Measurements from ENCODE around the gene SDHD.
"Not testable (repeated sequence)": the region's sequence is repeated elsewhere in the genome, so short reads cannot be mapped to it uniquely, and the experiment has no call there.

Gene SDHD

DNA sequence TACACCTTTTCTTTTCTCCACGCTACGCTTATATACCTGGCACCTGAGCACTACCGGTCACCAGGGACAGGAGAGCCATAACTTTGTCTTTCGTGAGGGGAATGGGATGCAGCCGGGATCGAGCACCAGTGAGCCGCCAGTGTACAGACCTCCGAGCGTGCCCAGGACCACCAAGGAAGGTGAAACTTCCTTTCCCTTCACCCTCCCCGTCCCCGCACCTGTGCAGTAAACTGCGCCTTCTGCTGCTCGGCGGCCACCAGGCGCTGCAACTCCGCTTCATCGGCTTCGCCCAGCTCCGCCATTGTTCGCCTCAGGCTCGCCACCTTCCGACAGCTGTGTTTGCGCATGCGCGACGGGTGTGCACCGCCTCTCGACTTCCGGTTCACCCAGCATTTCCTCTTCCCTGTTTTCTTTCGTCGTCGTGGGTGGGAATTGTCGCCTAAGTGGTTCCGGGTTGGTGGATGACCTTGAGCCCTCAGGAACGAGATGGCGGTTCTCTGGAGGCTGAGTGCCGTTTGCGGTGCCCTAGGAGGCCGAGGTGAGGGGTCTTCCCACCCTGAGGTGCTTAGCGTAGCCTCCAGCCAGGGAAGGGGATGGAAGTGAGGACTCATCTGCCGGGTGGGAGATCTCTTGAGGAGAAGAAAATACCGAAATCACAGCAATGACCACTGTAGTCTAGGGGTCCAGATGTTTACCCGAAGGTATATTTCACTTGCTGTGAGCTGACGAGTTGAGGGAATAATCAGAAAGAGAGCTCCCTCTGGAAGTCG, at the start of gene SDHD, which contains the start of gene TIMM8B:
Gene SDHD (plus strand): TSS at position 452 of the 770 bp plus-strand sequence. CDS start 35 bp downstream, at position 487.
Gene TIMM8B (minus strand): TSS at position 335 of the 770 bp plus-strand sequence. CDS start 33 bp downstream, at position 302.
- peak; percentile 98 for DNase-seq (ENCODE audit: low read depth, low spot score)

GRCh38 chr11:112037527-112037926, 49.1 kb upstream of the SDHD start:
- no peak for DNase-seq (ENCODE audit: low read depth, low spot score)

DNA sequence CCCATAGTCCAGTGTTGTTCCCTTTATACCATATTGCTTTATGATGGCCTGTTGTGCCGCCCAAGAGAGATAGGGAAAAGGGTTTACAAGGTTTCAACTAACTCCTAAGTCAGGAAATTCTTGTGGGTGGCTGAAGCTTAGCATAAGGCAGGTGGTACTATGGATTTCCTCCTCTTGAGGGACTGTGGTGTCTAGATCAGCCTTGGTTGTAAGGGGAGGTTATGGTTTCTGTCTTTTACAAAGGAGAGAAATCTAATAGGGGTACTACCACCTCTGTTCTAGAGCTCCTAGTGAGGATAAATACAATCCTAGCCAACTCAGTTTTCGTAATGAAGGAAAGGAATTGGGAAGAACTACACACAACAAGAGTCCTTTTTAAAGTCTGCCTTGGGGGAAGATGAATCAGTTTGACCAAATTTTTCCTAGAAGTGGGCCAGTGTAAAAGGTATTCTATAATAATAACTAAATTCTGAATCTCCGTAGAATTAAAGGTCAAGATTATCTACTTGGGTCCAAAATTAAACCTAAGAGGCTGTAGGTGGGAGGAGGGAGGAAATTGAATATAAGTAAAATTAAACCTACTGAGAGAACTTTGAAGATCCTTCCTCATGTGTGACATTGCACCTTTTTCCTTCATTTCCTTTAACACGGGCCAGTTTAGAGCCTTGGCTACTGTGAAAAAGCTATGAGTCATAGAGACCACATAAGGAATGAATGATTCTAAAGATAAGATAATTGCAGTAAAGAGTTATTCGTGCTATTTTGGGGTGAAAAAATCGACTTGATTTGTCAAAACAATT, 44.3 kb upstream of the SDHD start:
- peak; percentile 66 for DNase-seq (ENCODE audit: low read depth, low spot score)

- DNase-seq (ENCODE audit: low read depth, low spot score) = no peak
Observed at GRCh38 chr11:112042961-112043304, 43.7 kb upstream of the SDHD start.

GRCh38 chr11:112044961-112045360, 41.7 kb upstream of the SDHD start:
- DNase-seq (ENCODE audit: low read depth, low spot score) = no peak

GRCh38 chr11:112046647-112047046, 40.0 kb upstream of the SDHD start:
- DNase-seq (ENCODE audit: low read depth, low spot score) = not testable (repeated sequence)

DNA sequence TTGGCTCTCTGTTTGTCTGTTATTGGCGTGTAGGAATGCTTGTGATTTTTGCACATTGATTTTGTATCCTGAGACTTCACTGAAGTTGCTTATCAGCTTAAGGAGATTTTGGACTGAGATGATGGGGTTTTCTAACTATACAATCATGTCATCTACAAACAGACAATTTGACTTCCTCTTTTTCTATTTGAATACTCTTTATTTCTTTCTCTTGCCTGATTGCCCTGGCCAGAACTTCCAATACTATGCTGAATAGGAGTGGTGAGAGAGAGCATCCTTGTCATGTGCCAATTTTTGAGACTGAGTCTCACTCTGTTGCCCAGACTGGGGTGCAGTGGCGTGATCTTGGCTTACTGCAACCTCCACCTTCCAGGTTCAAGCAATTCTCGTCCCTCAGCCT, 38.4 kb upstream of the SDHD start:
- DNase-seq (ENCODE audit: low read depth, low spot score) = not testable (repeated sequence)

DNA sequence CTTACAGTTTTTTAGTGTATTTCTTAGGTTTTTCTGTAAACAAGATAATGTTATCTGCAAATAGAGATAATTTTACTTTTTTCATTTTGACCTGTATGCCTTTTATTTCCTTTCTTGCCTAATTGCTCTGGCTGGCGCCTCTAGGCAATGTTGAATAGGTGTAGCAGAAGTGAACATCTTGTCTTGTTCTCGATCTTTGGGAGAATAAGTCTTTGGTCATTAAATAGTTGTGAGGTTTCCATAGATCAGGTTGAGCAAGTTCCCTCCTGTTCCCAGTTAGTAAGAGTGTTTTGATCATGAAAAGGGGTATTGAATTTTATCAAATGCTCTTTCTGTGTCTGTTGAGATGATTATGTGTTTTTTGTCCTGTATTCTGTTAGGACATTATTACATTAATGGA, 36.9 kb upstream of the SDHD start:
- no peak for DNase-seq (ENCODE audit: low read depth, low spot score)

DNA sequence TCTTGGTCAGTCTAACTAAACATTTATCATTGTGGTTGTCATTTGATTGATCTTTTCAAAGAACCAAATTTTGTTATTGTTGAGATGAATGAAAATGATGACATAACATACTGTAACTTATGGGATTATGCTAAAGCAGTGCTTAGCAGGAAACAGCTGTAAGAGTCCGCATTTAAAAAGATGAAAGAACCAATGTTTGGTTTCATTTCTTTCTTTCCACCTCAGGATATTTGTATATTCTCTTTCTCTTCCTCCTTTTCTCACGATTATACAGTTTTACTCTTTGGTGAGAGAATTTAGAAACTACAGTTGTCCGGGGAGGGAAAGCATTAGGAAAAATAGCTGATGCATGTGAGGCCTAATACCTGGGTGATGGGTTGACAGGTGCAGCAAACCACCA, 36.0 kb upstream of the SDHD start:
- DNase-seq (ENCODE audit: low read depth, low spot score) = no peak

GRCh38 chr11:112051768-112052167, 34.9 kb upstream of the SDHD start:
- no peak for DNase-seq (ENCODE audit: low read depth, low spot score)

- DNase-seq (ENCODE audit: low read depth, low spot score) = peak; percentile 20
Observed at GRCh38 chr11:112057170-112057569, 29.5 kb upstream of the SDHD start.

GRCh38 chr11:112058103-112058502, 28.6 kb upstream of the SDHD start:
- peak; percentile 19 for DNase-seq (ENCODE audit: low read depth, low spot score)

- no peak for DNase-seq (ENCODE audit: low read depth, low spot score)
Observed at GRCh38 chr11:112062923-112063322, 23.8 kb upstream of the SDHD start.

DNA sequence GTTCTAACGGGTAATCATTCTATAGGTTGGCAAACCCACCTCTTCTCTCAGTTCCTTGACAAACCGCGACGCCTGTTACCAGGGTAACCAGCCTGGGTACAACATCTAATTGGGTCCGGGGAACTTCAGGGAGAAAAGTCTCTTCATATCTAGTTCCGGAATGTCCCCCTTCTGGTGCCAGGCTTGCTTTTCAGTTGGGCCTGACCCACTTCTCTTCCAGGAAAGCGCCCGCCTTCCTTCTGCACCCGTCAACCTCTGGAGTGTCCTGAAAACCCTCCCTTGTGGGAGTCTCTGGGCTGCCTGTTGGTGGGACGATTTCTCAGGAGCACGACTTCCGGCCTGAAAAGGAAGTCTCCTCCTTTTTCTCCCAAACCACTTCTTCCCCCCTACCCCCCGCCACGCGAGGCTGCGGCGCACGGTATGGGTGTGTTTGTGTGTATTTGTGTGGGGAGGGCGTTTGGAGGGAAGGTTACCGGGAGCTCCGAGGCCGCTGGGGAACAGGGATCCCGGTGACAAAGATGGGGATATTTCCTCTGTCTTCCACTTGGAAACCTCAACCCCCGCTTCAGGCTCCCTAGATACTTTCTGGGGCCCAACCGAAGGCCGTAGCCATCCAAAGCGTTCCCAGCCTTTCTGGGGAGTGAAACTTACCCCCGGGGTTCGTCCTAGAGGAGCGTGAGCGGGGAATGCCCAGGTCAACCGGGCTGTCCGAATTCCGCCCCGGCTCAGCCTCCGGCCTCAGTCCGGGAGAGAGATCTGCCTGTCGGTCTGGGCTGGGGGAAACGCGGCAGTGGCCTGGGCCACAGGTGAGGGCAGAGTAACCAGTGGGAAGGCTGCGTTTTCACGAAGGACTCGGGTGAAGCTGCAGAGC, 12.5 kb upstream of the SDHD start, which contains the start of the genes NKAPD1 and PIH1D2:
Gene NKAPD1 (plus strand): TSS at position 359 of the 871 bp plus-strand sequence. CDS start 1,276 bp downstream, outside the sequence.
Gene PIH1D2 (minus strand): TSS at position 77 of the 871 bp plus-strand sequence. CDS start 843 bp downstream, outside the sequence.
- peak; percentile 90 for DNase-seq (ENCODE audit: low read depth, low spot score)

DNA sequence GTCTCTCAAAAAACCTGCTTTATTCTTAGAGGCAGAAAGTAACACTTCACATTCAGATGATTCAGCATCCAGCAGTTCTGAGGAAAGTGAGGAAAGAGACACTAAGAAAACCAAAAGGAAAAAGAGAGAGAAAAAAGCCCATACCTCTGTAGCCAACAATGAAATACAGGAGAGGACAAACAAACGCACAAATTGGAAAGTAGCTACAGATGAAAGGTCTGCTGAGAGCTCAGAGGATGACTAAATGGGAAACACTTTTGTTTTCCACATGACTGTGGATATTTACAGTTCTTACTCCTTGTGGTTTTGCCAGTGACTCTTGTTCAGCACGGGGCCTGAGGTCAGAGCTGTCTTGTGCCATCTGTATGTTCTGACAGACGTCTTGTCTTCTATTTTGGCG, 3.9 kb upstream of the SDHD start:
- peak; percentile 76 for DNase-seq (ENCODE audit: low read depth, low spot score)

GRCh38 chr11:112085822-112086421, 751 bp upstream of the SDHD start:
- DNase-seq (ENCODE audit: low read depth, low spot score) = peak; percentile 54

DNA sequence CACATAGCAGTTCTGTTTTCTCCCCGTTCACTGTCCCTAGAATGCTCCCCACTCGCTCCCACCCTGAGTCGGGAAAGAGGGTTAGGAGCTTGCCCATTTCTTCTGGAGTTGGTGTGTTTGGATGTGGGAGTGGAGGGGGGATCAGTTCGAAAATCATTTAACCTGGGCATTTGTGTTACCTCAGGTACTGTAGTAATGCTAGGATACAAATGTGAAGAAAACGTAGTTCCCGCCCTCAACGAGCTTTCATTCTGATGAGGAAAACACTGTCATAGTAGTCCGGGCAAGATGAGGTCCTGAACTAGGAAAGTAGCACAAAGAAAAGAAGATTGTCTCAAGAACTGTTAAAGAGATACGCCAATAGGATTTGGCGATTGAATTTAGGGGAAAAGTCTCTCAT, 539 bp downstream of the SDHD start:
- DNase-seq (ENCODE audit: low read depth, low spot score) = no peak

GRCh38 chr11:112095302-112095701, 8.6 kb downstream of the SDHD start:
- DNase-seq (ENCODE audit: low read depth, low spot score) = not testable (repeated sequence)

DNA sequence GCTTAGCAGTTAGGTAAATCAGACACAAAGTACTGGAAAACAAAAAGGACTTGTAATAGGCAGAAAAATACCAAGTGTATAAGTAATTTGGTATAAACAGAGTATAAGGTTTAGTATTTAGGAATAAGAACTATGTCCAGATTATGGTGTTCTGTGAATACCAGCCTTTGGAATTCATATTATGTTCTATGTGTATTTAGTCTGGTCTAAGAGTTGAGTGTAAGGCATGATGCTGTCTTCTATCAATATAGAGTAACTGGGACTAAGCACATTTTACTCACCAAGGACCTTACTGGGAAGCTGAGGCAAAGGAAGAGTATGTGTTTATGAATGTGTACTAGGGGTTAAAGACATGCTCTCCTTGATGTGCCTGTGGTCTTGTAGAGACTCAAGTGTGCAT, 9.5 kb downstream of the SDHD start:
- no peak for DNase-seq (ENCODE audit: low read depth, low spot score)

- DNase-seq (ENCODE audit: low read depth, low spot score) = no peak
Observed at GRCh38 chr11:112097734-112098528, 11.3 kb downstream of the SDHD start.

Measured in astrocyte of the hippocampus (primary cell).